Progenitor cell of endocrine pancreas (in vitro differentiated cells): Measurements from ENCODE around the gene CCDC137. TPM values are rescaled to one million over a fixed set of nuclear protein-coding genes. Genes with fewer than 3 reads are reported as not detected.

ENCODE experiments used
- DNase-seq: peaks from one replicate; pipeline ENCODE4 v3.0.0; 2021; ENCODE audit warnings: low spot score; ENCODE audit not compliant: unreplicated experiment
- H3K27ac Mint-ChIP-seq: 2 replicates; pipeline ENCODE4 v1.8.0; 2021; ENCODE audit warnings: mild to moderate bottlenecking, moderate library complexity, mixed read lengths
- H3K27me3 Mint-ChIP-seq: 2 replicates; pipeline ENCODE4 v1.8.0; 2021; ENCODE audit warnings: mixed read lengths
- H3K36me3 Mint-ChIP-seq: 2 replicates; pipeline ENCODE4 v1.8.0; 2022; ENCODE audit warnings: mixed read lengths; ENCODE audit not compliant: insufficient read depth
- H3K4me1 Mint-ChIP-seq: 2 replicates; pipeline ENCODE4 v1.8.0; 2021; ENCODE audit warnings: low read depth, mixed read lengths
- H3K4me3 Mint-ChIP-seq: 2 replicates; pipeline ENCODE4 v1.8.0; 2021; ENCODE audit warnings: low read depth, mild to moderate bottlenecking, moderate library complexity, mixed read lengths
- H3K9me3 Mint-ChIP-seq: 2 replicates; pipeline ENCODE4 v1.8.0; 2021; ENCODE audit warnings: low read depth, mixed read lengths
- total RNA-seq: library from RNA; stranded (reverse); gene quantifications from 2 replicates; pipeline ENCODE4 v1.2.1, GENCODE V29; 2021
- TF ChIP-seq, protein P1 (sequence below): fragments of 200-600 bp; sonication (generic); IDR thresholded peaks from one replicate; pipeline ENCODE4 v1.5.0; 2021; ENCODE audit warnings: antibody characterized with exemption, mild to moderate bottlenecking; ENCODE audit not compliant: unreplicated experiment

CCDC137 gene
- total RNA-seq, 1 donor from 2014 or later, result 26.6 TPM

DNA sequence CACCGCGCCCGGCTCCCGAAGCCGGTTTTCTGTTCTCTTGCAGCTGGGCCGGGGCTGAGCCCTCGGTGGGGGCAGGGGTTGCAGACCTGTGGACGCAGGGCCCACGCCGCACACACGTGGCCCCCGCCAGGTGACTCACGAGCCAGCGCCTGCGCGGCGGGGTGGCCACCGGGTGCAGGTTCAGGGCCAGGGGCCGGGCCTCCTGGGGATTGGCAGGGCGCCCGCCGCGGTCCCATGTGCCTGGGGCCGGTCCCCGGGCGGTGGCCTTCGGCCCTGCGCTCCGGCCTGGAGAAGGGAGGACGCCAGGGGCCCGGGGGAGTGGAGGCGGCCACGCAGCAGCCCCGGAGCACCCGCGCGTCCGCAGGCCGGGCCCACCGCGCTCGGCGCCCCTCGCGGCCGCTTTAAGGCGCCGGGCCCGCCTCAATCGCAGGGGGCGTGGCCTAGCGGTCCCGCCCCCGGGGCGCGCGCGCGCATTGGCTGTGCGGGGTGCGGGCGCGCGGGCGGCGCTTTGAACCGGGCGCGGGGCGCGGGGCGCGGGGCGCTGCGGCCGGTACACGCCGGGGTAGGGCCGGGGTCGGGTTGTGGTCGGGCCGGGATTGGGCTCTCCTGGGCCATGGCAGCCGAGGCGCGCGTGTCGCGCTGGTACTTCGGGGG, 45.4 kb downstream of the CCDC137 start, which contains the start of gene SLC25A10:
Gene SLC25A10 (plus strand): TSS at position 471 of the 654 bp plus-strand sequence. CDS start 143 bp downstream, at position 614.
- Mint-ChIP-seq H3K4me1 (peaks cover 20% of the 10 kb centered on the region), H3K9me3 (no peaks in the 10 kb centered on the region), H3K27ac (peak within 1 kb of the TSS; percentile 97), H3K36me3 (peaks cover under 1% of the 10 kb centered on the region), H3K4me3 (peak within 1 kb of the TSS; percentile 91), H3K27me3 (peaks cover 5% of the 10 kb centered on the region)
- TF ChIP-seq, protein P1, sequence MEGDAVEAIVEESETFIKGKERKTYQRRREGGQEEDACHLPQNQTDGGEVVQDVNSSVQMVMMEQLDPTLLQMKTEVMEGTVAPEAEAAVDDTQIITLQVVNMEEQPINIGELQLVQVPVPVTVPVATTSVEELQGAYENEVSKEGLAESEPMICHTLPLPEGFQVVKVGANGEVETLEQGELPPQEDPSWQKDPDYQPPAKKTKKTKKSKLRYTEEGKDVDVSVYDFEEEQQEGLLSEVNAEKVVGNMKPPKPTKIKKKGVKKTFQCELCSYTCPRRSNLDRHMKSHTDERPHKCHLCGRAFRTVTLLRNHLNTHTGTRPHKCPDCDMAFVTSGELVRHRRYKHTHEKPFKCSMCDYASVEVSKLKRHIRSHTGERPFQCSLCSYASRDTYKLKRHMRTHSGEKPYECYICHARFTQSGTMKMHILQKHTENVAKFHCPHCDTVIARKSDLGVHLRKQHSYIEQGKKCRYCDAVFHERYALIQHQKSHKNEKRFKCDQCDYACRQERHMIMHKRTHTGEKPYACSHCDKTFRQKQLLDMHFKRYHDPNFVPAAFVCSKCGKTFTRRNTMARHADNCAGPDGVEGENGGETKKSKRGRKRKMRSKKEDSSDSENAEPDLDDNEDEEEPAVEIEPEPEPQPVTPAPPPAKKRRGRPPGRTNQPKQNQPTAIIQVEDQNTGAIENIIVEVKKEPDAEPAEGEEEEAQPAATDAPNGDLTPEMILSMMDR, result no peak
- DNase-seq, result peak; percentile 64

GRCh38 chr17:81712468-81713003, 46.0 kb downstream of the CCDC137 start:
- H3K4me3 Mint-ChIP-seq, result peak overlapping the region; percentile 91
- peaks cover 5% of the 10 kb centered on the region for H3K27me3 Mint-ChIP-seq
- H3K27ac Mint-ChIP-seq, result peak overlapping the region; percentile 97
- H3K9me3 Mint-ChIP-seq, result no peaks in the 10 kb centered on the region
- peaks cover 20% of the 10 kb centered on the region for H3K4me1 Mint-ChIP-seq
- H3K36me3 Mint-ChIP-seq, result no peaks in the 10 kb centered on the region
- TF ChIP-seq, protein P1, result peak; percentile 35
- DNase-seq, result peak; percentile 35

DNA sequence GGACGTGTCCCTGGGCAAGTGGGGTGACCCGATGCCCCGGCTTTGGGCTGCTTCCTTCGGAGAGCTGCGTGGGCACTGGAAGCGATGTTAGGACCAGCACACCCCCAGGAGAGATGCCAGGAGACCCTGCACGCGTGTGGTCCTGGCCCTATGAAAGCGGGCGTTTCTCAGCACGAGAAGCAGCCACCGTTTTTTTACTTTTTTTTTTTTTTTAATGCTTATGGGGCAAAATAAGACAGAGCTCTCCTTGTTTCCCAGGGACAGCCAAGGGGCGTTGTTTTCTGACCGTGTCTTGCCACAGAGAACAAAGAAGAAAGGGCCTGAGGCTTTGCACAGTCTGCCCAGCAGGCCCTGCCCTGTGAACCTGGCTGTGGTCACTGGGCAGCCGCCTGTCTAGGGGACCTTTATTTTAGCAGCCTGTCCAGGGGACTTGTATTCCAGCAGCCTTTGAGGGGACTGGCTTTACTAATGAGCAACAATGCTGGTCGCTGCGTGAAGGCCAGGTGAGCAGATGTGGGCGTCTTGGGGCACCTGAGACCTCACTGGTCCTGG, 46.5 kb downstream of the CCDC137 start:
- Mint-ChIP-seq H3K36me3 (peaks cover 1% of the 10 kb centered on the region), H3K27me3 (peaks cover 5% of the 10 kb centered on the region)

DNA sequence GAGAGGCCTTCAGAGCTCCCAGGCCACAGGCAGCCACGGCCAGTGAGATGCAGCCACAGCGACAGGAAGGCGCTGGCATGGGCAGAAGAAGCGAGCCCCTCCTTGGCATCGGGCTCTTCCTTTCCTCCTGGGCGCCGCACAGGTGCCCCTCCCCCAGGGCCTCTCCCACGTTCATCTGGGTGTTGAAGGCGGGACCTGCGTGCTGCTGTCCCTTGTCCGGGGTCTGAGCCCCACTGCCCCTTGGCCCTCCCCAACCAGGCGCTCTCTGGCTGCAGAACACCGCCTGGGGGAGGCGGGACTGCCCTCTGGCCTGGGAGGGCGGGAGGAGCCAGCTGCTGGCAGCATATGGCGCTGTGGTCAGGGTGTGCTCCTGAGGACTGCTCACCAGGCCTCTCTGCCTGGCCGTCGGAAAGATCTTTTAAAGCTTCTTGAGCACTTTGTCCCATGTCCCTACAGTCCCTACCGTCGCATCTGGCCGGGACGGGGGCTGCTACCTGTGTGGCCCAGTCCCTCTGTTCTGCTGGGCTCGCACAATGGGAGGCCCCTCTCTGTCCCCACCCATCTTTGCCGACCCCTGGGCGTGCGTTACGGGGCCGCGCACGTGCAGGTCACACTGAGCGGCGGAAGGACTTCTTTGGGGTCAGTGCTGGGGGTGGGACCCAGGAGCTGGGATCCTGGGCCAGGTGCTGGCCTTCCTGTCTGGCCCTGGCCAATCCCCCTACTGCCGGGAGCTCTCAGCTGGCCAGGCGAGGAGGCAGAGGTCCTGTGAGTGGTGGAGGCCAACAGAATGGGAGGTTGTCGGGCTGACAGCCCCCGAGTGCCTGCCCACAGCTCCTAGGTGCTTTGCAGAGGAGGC, 47.2 kb downstream of the CCDC137 start:
- DNase-seq, result no peak
- Mint-ChIP-seq H3K9me3 (no peaks in the 10 kb centered on the region), H3K36me3 (peaks cover 1% of the 10 kb centered on the region), H3K27ac (peak overlapping the region; percentile 97), H3K27me3 (peaks cover 5% of the 10 kb centered on the region), H3K4me1 (peaks cover 20% of the 10 kb centered on the region), H3K4me3 (peak overlapping the region; percentile 91)
- TF ChIP-seq, protein P1, result no peak

More for the DNA sequence above, 46.5 kb downstream of the CCDC137 start:
- TF ChIP-seq, protein P1, result no peak
- DNase-seq, result no peak
- Mint-ChIP-seq H3K9me3 (no peaks in the 10 kb centered on the region), H3K27ac (peak overlapping the region; percentile 97), H3K4me3 (peak overlapping the region; percentile 91), H3K4me1 (peaks cover 20% of the 10 kb centered on the region)
